Right lobe of liver (tissue), 6 donors: Measurements from ENCODE around the gene TMEM53. TPM values are rescaled to one million over a fixed set of nuclear protein-coding genes. Genes with fewer than 3 reads are reported as not detected.
A peak's percentile ranks its signal among the peaks of the same experiment; 100 is the strongest.

Experiments used
- ATAC-seq, 4 donors: fragments of 200-7000 bp; cut with Tn5 transposase; one replicate each; pipeline ENCODE4 v1.9.1; 2020; ENCODE audit warnings: mild to moderate bottlenecking in 4 of 4, moderate library complexity in 4 of 4
- DNase-seq, 3 donors: peaks; one replicate each; pipeline ENCODE4 v3.0.0-alpha.2; 2020
- H3K27ac ChIP-seq, 3 donors: fragments of 200-600 bp; one replicate each; pipeline ENCODE4 v1.8.0; 2022
- H3K27me3 ChIP-seq, 2 donors: fragments of 200-600 bp; one replicate each; pipeline ENCODE4 v1.8.0; 2022
- H3K36me3 ChIP-seq, 4 donors: fragments of 200-600 bp; sonication (generic) in 1 of 4; one replicate each; pipeline versions ENCODE4 v1.5.1 to v1.8.0; 2017 to 2022; ENCODE audit warnings: control low read depth in 1 of 4
- H3K4me1 ChIP-seq, 4 donors: fragments of 200-600 bp; sonication (generic) in 1 of 4; one replicate each; pipeline versions ENCODE4 v1.5.1 to v1.8.0; 2017 to 2022; ENCODE audit warnings: control low read depth in 1 of 4
- H3K4me3 ChIP-seq, 3 donors: fragments of 200-600 bp; one replicate each; pipeline ENCODE4 v1.8.0; 2022
- H3K9me3 ChIP-seq, 4 donors: fragments of 200-600 bp; sonication (generic) in 1 of 4; one replicate each; pipeline versions ENCODE4 v1.5.1 to v1.8.0; 2017 to 2022; ENCODE audit warnings: control low read depth in 1 of 4
- CTCF ChIP-seq, 4 donors: fragments of 200-600 bp in 3 of 4; fragments of 450-650 bp in 1 of 4; IDR thresholded peaks; one replicate each; pipeline versions ENCODE4 v1.5.1 to v1.8.0; 2016 to 2022; ENCODE audit warnings: antibody characterized with exemption in 4 of 4, mild to moderate bottlenecking in 2 of 4
- POLR2A ChIP-seq: fragments of 450-650 bp; IDR thresholded peaks from one replicate; pipeline ENCODE4 v1.6.1; 2017; ENCODE audit warnings: antibody characterized with exemption, mild to moderate bottlenecking
- WGBS: methylation state at CpG from one replicate; pipeline ENCODE4 v1.1.6; 2018; ENCODE audit warnings: low coverage, low lambda C conversion rate; ENCODE audit not compliant: insufficient coverage; ENCODE audit errors: missing lambda C conversion rate; 5-methylcytosine and 5-hydroxymethylcytosine counted together
- intact Hi-C, 2 donors: fragments of 100-400 bp; cut with DNase I; formaldehyde crosslinking; loops; one replicate each; pipeline versions ENCODE4 v1.11.2 to v1.14.1; 2022
- total RNA-seq, 6 experiments: library from RNA; depleted of rRNA in 2 of 6; stranded (reverse); fragments of >200 nt in 2 of 6; fragmentation: NEBNext Ultra II Directional in 3 of 6; extraction: Animal tissue kit (Norgen Biotek cat#: 25700) in 3 of 6; gene quantifications; one replicate each; pipeline versions ENCODE4 v1.1.0 to v1.2.4, GENCODE V29; 2016 to 2023
- donor health status: DM: no; HTN: yes; CAD: no.
- donor health status: DM: no; HTN: no; CAD: no.
- donor health status: DM: no; HTN: no; CAD: no.
- donor health status: DM: no; HTN: yes; CAD: no.
- donor health status: DM: no; HTN: yes; CAD: no.

TMEM53 gene
- total RNA-seq, 6 experiments from 2014 or later: 15.8 to 31.0 (median 24.5) TPM

- H3K9me3 ChIP-seq: no peaks in the 10 kb centered on the region
- DNase-seq (peak in 1 of 3 donors; percentile 2), ATAC-seq (no peak)
- H3K4me3 ChIP-seq: no peak overlapping the region
- H3K4me1 ChIP-seq: peaks cover 0 to 76% (median 38%) of the 10 kb centered on the region in 4 donors
- peak overlapping the region; percentile 74 to 97 (median 94) for H3K27ac ChIP-seq
- WGBS: 69% methylated on average over 2 of the region's 2 CpGs
- TF ChIP-seq CTCF (IDR thresholded peaks at IDR 0.05) (no peak), POLR2A (no peak)
- intact Hi-C loops: no loop called here
- H3K27me3 ChIP-seq: no peaks in the 10 kb centered on the region
- H3K36me3 ChIP-seq: no peaks in the 10 kb centered on the region
These were observed 3.8 kb upstream of the TMEM53 start for GRCh38 chr1:44678120-44678519.

GRCh38 chr1:44677201-44677766, 3.0 kb upstream of the TMEM53 start:
- DNase-seq: peak in 1 of 3 donors; percentile 27
- intact Hi-C loops: no loop called here
- ATAC-seq: peak in 3 of 4 donors; percentile 7 to 16 (median 10)
- Histone ChIP-seq H3K4me3 (no peak overlapping the region), H3K27me3 (no peaks in the 10 kb centered on the region), H3K9me3 (no peaks in the 10 kb centered on the region), H3K27ac (peak overlapping the region; percentile 74 to 97 (median 94)), H3K36me3 (no peaks in the 10 kb centered on the region), H3K4me1 (peaks cover 0 to 76% (median 39%) of the 10 kb centered on the region in 4 donors)
- peak; percentile 59 to 90 (median 66) for TF ChIP-seq CTCF (IDR thresholded peaks at IDR 0.05)
- TF ChIP-seq POLR2A: peak; percentile 84
- WGBS: 35% methylated on average over 6 of the region's 6 CpGs

GRCh38 chr1:44676484-44677200, 2.4 kb upstream of the TMEM53 start:
- DNase-seq (no peak), ATAC-seq (peak in 1 of 4 donors; percentile 7)
- Histone ChIP-seq H3K36me3 (no peaks in the 10 kb centered on the region), H3K27ac (peak overlapping the region; percentile 74 to 97 (median 94)), H3K27me3 (no peaks in the 10 kb centered on the region), H3K4me1 (peaks cover 0 to 78% (median 39%) of the 10 kb centered on the region in 4 donors), H3K9me3 (no peaks in the 10 kb centered on the region), H3K4me3 (no peak overlapping the region)
- WGBS: 50% methylated on average over 5 of the region's 5 CpGs
- no peak for TF ChIP-seq POLR2A
- no peak for TF ChIP-seq CTCF (IDR thresholded peaks at IDR 0.05)
- intact Hi-C loops: no loop called here

GRCh38 chr1:44675186-44675585, 905 bp upstream of the TMEM53 start:
- Histone ChIP-seq H3K27ac (peak overlapping the region; percentile 74 to 97 (median 94)), H3K4me1 (peaks cover 0 to 70% (median 38%) of the 10 kb centered on the region in 4 donors)
- intact Hi-C loops: no loop called here

More at GRCh38 chr1:44675186-44675585, 905 bp upstream of the TMEM53 start:
- TF ChIP-seq CTCF (IDR thresholded peaks at IDR 0.05): no peak
- TF ChIP-seq POLR2A: no peak
- DNase-seq: peak in 1 of 3 donors; percentile 35
- ATAC-seq: no peak
- peak overlapping the region; percentile 21 to 70 (median 69) for H3K4me3 ChIP-seq
- H3K9me3 ChIP-seq: no peaks in the 10 kb centered on the region
- 73% methylated on average over 7 of the region's 7 CpGs for WGBS
- no peaks in the 10 kb centered on the region for H3K27me3 ChIP-seq
- H3K36me3 ChIP-seq: no peaks in the 10 kb centered on the region
